Vagina (tissue), 2 donors: ENCODE results near the gene KCNH1.

Experiments used
- POLR2A ChIP-seq, 2 donors: fragments of 450-650 bp; IDR thresholded peaks; one replicate each; pipeline ENCODE4 v1.6.1; 2017; ENCODE audit warnings: antibody characterized with exemption in 2 of 2, mild to moderate bottlenecking in 2 of 2, moderate library complexity in 2 of 2
- TF ChIP-seq, protein P1 (sequence below), 3 experiments: fragments of 450-650 bp in 2 of 3; fragments of 200-600 bp in 1 of 3; sonication (generic) in 1 of 3; IDR thresholded peaks; one replicate each; pipeline ENCODE4 v1.5.1; 2017 to 2019; ENCODE audit warnings: antibody characterized with exemption in 3 of 3, mild to moderate bottlenecking in 2 of 3, moderate library complexity in 2 of 3

- TF ChIP-seq, protein P1, sequence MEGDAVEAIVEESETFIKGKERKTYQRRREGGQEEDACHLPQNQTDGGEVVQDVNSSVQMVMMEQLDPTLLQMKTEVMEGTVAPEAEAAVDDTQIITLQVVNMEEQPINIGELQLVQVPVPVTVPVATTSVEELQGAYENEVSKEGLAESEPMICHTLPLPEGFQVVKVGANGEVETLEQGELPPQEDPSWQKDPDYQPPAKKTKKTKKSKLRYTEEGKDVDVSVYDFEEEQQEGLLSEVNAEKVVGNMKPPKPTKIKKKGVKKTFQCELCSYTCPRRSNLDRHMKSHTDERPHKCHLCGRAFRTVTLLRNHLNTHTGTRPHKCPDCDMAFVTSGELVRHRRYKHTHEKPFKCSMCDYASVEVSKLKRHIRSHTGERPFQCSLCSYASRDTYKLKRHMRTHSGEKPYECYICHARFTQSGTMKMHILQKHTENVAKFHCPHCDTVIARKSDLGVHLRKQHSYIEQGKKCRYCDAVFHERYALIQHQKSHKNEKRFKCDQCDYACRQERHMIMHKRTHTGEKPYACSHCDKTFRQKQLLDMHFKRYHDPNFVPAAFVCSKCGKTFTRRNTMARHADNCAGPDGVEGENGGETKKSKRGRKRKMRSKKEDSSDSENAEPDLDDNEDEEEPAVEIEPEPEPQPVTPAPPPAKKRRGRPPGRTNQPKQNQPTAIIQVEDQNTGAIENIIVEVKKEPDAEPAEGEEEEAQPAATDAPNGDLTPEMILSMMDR (IDR thresholded peaks at IDR 0.05), result no peak
- TF ChIP-seq POLR2A (IDR thresholded peaks at IDR 0.05), result no peak
These were observed 375.2 kb downstream of the KCNH1 start for GRCh38 chr1:210758761-210759160.
